HG03175 (cell line): Measurements from ENCODE around the gene OR4D11.
"Not testable (repeated sequence)": the region's sequence is repeated elsewhere in the genome, so short reads cannot be mapped to it uniquely, and the experiment has no call there.

Experiments
- ATAC-seq: cut with Tn5 transposase; IDR thresholded peaks from one replicate; pipeline ENCODE4 v1.9.1; 2021; ENCODE audit warnings: mild to moderate bottlenecking, moderate library complexity; ENCODE audit not compliant: unreplicated experiment

Gene OR4D11

GRCh38 chr11:59503276-59503675 is at the start of gene OR4D11:
TSS of gene OR4D11 (plus strand) at chr11:59503576. CDS start at chr11:59503576, 0 bp downstream.
- no peak for ATAC-seq

GRCh38 chr11:59456661-59457060 is 46.7 kb upstream of the OR4D11 start, which contains the start of gene OR4D6:
TSS of gene OR4D6 (plus strand) at chr11:59456961. CDS start at chr11:59456961, 0 bp downstream.
- ATAC-seq = no peak

- no peak for ATAC-seq
Observed at GRCh38 chr11:59459916-59460315, 43.5 kb upstream of the OR4D11 start.

- ATAC-seq = no peak
Observed at GRCh38 chr11:59463190-59463641, 40.2 kb upstream of the OR4D11 start.

- no peak for ATAC-seq
Observed at GRCh38 chr11:59473015-59473414, 30.4 kb upstream of the OR4D11 start, which contains the start of gene OR4D10. TSS of gene OR4D10 (plus strand) at chr11:59473315. CDS start at chr11:59477430, 4,115 bp downstream.

GRCh38 chr11:59475176-59475575 is 28.2 kb upstream of the OR4D11 start:
- no peak for ATAC-seq

- ATAC-seq = no peak
Observed at GRCh38 chr11:59479906-59480305, 23.5 kb upstream of the OR4D11 start.

- no peak for ATAC-seq
Observed at GRCh38 chr11:59480359-59480758, 23.0 kb upstream of the OR4D11 start.

GRCh38 chr11:59501931-59502330 is 1.4 kb upstream of the OR4D11 start:
- no peak for ATAC-seq

GRCh38 chr11:59510941-59511589 is 7.7 kb downstream of the OR4D11 start, which contains the start of gene OR4D9:
TSS of gene OR4D9 (plus strand) at chr11:59511539. CDS start at chr11:59514913, 3,374 bp downstream.
- no peak for ATAC-seq

- no peak for ATAC-seq
Observed at GRCh38 chr11:59511675-59512074, 8.3 kb downstream of the OR4D11 start.

GRCh38 chr11:59520139-59520538 is 16.8 kb downstream of the OR4D11 start:
- ATAC-seq = not testable (repeated sequence)

GRCh38 chr11:59520741-59521140 is 17.4 kb downstream of the OR4D11 start:
- ATAC-seq = no peak

GRCh38 chr11:59523541-59523940 is 20.2 kb downstream of the OR4D11 start:
- ATAC-seq = no peak

- no peak for ATAC-seq
Observed at GRCh38 chr11:59528711-59529110, 25.3 kb downstream of the OR4D11 start.

GRCh38 chr11:59532620-59533019 is 29.2 kb downstream of the OR4D11 start:
- no peak for ATAC-seq

GRCh38 chr11:59534676-59535075 is 31.3 kb downstream of the OR4D11 start:
- ATAC-seq = no peak

- no peak for ATAC-seq
Observed at GRCh38 chr11:59542142-59542810, 38.9 kb downstream of the OR4D11 start.

GRCh38 chr11:59543713-59544112 is 40.3 kb downstream of the OR4D11 start:
- not testable (repeated sequence) for ATAC-seq

- no peak for ATAC-seq
Observed at GRCh38 chr11:59544869-59545178, 41.4 kb downstream of the OR4D11 start.

GRCh38 chr11:59545179-59546020 is 42.0 kb downstream of the OR4D11 start:
- no peak for ATAC-seq
